ENCODE measurements around the gene WASF2.
"Not testable (repeated sequence)": the region's sequence is repeated elsewhere in the genome, so short reads cannot be mapped to it uniquely, and the experiment has no call there.

The WASF2 gene

DNA sequence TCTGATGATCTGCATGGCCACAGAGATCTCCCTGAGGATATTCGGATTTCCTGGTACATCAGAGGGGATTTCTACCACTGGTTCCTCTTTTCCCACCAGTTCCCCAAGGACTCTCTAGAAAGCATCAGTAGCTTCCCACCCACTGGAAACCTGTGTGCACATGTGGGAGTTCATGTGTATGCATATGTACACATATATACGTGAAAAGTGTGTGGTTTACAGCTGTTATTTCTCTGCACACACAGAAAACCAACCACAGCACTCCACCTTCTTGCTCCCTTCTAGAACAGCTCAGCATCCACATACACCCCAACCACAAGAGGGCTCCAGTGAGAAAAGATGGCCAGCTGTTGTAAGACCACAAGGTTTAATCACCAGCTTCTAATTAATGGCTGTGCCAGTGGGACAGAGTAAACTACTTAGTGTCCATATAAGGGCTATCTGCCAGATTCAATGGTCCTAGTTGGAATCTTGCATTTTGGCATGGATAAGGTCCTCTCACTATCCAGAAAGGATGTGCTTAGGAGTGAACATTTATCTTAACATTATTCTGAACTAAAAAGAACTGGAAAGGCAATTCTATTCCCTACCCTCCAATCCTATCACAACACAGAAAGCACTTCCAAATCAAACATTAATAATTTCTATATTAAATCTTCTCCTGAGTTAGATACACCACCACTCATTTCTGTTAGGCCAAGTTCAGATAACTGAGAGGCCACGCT is 73.4 kb downstream of the WASF2 start:
- TF ChIP-seq POU2F2 (IDR thresholded peaks at IDR 0.05; ENCODE audit: low read depth, low read length) (peak; percentile 80; the same call in 1 of the 2 replicates), POLR2AphosphoS5 (IDR thresholded peaks at IDR 0.05; ENCODE audit: low read depth, low read length) (no peak), SPI1 (IDR thresholded peaks at IDR 0.05; ENCODE audit: low read depth, low read length) (peak; percentile 54)
- peak; percentile 94 for FAIRE-seq
- DNase-seq (ENCODE audit: insufficient read length, low spot score), result no peak

- DNase-seq (ENCODE audit: insufficient read length, low spot score) (no peak), FAIRE-seq (no peak)
- TF ChIP-seq POLR2AphosphoS5 (IDR thresholded peaks at IDR 0.05; ENCODE audit: low read depth, low read length) (no peak), POU2F2 (IDR thresholded peaks at IDR 0.05; ENCODE audit: low read depth, low read length) (no peak), POLR2A (IDR thresholded peaks at IDR 0.05; ENCODE audit: low read depth, low read length) (no peak), SPI1 (IDR thresholded peaks at IDR 0.05; ENCODE audit: low read depth, low read length) (no peak), TAF1 (IDR thresholded peaks at IDR 0.05; ENCODE audit: low read depth, low read length) (no peak), PAX5 (IDR thresholded peaks at IDR 0.05; ENCODE audit: insufficient read depth, low read length, severe bottlenecking) (no peak)
Observed at GRCh38 chr1:27414091-27414490, 75.9 kb downstream of the WASF2 start.

DNA sequence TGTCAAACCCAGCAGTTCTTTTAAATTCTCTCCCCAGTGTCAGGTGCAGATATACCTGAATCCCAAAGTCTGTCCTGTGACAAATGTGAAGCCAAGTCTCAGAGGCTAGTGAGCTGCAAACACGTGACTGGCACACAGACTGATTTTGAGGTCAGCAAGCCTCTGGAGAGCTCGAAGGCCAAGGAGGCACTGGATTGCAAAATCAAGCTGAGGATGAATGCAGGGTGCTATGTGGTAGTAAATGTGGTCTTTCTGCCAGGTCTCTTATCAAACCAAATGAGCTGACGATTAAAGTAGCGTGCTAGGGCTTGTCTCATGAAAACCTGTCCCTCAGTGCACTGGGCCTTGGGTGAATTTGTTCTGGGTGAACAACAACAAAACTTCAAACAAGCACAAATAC is 77.0 kb downstream of the WASF2 start:
- DNase-seq (ENCODE audit: insufficient read length, low spot score) (no peak), FAIRE-seq (no peak)
- TF ChIP-seq POLR2A (IDR thresholded peaks at IDR 0.05; ENCODE audit: low read depth, low read length), result no peak
- no peak for TF ChIP-seq POLR2AphosphoS5 (IDR thresholded peaks at IDR 0.05; ENCODE audit: low read depth, low read length)
- TF ChIP-seq TAF1 (IDR thresholded peaks at IDR 0.05; ENCODE audit: low read depth, low read length), result no peak
- no peak for TF ChIP-seq POU2F2 (IDR thresholded peaks at IDR 0.05; ENCODE audit: low read depth, low read length)
- no peak for TF ChIP-seq PAX5 (IDR thresholded peaks at IDR 0.05; ENCODE audit: insufficient read depth, low read length, severe bottlenecking)

- DNase-seq (ENCODE audit: insufficient read length, low spot score) (no peak), FAIRE-seq (no peak)
- TF ChIP-seq POLR2A (IDR thresholded peaks at IDR 0.05; ENCODE audit: low read depth, low read length), result no peak
- TF ChIP-seq PAX5 (IDR thresholded peaks at IDR 0.05; ENCODE audit: insufficient read depth, low read length, severe bottlenecking), result no peak
- TF ChIP-seq SPI1 (IDR thresholded peaks at IDR 0.05; ENCODE audit: low read depth, low read length), result no peak
- TF ChIP-seq POLR2AphosphoS5 (IDR thresholded peaks at IDR 0.05; ENCODE audit: low read depth, low read length), result no peak
- no peak for TF ChIP-seq TAF1 (IDR thresholded peaks at IDR 0.05; ENCODE audit: low read depth, low read length)
- no peak for TF ChIP-seq POU2F2 (IDR thresholded peaks at IDR 0.05; ENCODE audit: low read depth, low read length)
Observed at GRCh38 chr1:27412502-27412901, 77.5 kb downstream of the WASF2 start.

DNA sequence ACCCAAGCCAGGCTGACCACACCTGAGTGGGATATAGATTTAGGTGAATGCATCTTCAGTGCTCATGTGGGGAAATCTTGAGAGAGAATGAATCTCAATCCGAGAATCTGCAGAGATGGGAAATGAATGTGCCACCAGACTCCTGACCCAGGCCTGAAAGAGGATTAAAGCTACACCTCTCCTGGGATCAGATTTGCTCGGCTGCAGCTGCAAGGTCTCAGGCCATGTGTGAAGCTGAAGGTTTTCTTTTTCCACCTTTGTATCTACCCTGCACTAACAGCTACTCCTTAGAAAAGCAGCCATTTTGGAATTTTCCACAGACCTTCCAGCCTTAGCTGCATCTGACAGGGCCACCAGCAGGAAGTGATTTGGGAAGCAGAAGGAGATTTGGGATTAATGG is 79.3 kb downstream of the WASF2 start:
- FAIRE-seq, result no peak
- TF ChIP-seq SPI1 (IDR thresholded peaks at IDR 0.05; ENCODE audit: low read depth, low read length) (no peak), POLR2A (IDR thresholded peaks at IDR 0.05; ENCODE audit: low read depth, low read length) (no peak), POU2F2 (IDR thresholded peaks at IDR 0.05; ENCODE audit: low read depth, low read length) (no peak), PAX5 (IDR thresholded peaks at IDR 0.05; ENCODE audit: insufficient read depth, low read length, severe bottlenecking) (no peak)

DNA sequence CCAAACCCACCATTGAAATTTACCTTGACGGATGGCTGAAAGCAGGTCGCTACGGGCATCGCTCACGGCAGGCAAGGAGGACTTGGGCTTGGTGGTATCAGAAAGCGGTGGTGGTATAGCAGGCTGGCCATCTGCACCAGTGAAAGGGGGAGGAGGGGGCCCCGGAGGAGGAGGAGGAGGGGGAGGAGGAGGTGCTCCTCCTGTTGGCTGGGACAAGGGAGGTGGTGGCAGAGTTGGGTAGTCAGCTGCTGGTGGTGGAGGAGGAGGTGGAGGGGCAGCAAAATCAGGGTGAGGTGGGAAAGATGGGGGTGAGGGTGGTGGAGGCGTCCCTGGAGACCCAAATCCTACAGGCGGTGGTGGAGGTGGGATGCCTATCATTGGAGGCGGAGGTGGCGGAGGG is 80.3 kb downstream of the WASF2 start:
- TF ChIP-seq POLR2AphosphoS5 (IDR thresholded peaks at IDR 0.05; ENCODE audit: low read depth, low read length) (no peak), SPI1 (IDR thresholded peaks at IDR 0.05; ENCODE audit: low read depth, low read length) (no peak), POLR2A (IDR thresholded peaks at IDR 0.05; ENCODE audit: low read depth, low read length) (no peak), PAX5 (IDR thresholded peaks at IDR 0.05; ENCODE audit: insufficient read depth, low read length, severe bottlenecking) (no peak), POU2F2 (IDR thresholded peaks at IDR 0.05; ENCODE audit: low read depth, low read length) (no peak), TAF1 (IDR thresholded peaks at IDR 0.05; ENCODE audit: low read depth, low read length) (no peak)
- FAIRE-seq, result no peak
- no peak for DNase-seq (ENCODE audit: insufficient read length, low spot score)

More for the DNA sequence above, 79.3 kb downstream of the WASF2 start:
- DNase-seq (ENCODE audit: insufficient read length, low spot score), result no peak

DNA sequence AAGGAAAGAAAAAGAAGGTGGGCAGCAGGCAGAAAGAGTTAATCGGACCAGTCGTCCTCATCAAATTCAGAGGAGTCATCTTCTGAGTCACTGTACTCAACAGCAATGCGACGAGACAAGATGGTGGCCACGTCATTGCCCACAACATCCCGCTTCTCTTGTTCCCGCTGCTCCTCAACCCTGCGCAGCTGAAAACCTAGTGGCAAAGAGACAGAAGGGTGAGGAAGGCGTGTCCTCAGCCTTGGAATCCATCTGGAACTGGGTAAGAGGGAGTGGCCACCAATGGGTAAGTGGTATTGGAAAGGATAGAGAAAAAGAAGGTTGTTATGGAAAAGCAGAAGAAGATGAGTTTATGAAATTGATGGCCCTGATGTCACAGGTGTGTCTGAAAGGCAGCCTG is 81.8 kb downstream of the WASF2 start:
- DNase-seq (ENCODE audit: insufficient read length, low spot score) (no peak), FAIRE-seq (no peak)
- no peak for TF ChIP-seq POLR2AphosphoS5 (IDR thresholded peaks at IDR 0.05; ENCODE audit: low read depth, low read length)
- TF ChIP-seq POU2F2 (IDR thresholded peaks at IDR 0.05; ENCODE audit: low read depth, low read length), result no peak
- no peak for TF ChIP-seq POLR2A (IDR thresholded peaks at IDR 0.05; ENCODE audit: low read depth, low read length)
- no peak for TF ChIP-seq SPI1 (IDR thresholded peaks at IDR 0.05; ENCODE audit: low read depth, low read length)
- TF ChIP-seq TAF1 (IDR thresholded peaks at IDR 0.05; ENCODE audit: low read depth, low read length), result no peak
- no peak for TF ChIP-seq PAX5 (IDR thresholded peaks at IDR 0.05; ENCODE audit: insufficient read depth, low read length, severe bottlenecking)

GRCh38 chr1:27406791-27407190 is 83.2 kb downstream of the WASF2 start:
- DNase-seq (ENCODE audit: insufficient read length, low spot score); FAIRE-seq: not testable (repeated sequence)

- FAIRE-seq, result no peak
- TF ChIP-seq PAX5 (IDR thresholded peaks at IDR 0.05; ENCODE audit: insufficient read depth, low read length, severe bottlenecking), result no peak
- TF ChIP-seq POLR2A (IDR thresholded peaks at IDR 0.05; ENCODE audit: low read depth, low read length), result no peak
- no peak for TF ChIP-seq TAF1 (IDR thresholded peaks at IDR 0.05; ENCODE audit: low read depth, low read length)
- no peak for TF ChIP-seq POU2F2 (IDR thresholded peaks at IDR 0.05; ENCODE audit: low read depth, low read length)
- no peak for TF ChIP-seq SPI1 (IDR thresholded peaks at IDR 0.05; ENCODE audit: low read depth, low read length)
- TF ChIP-seq POLR2AphosphoS5 (IDR thresholded peaks at IDR 0.05; ENCODE audit: low read depth, low read length), result no peak
- no peak for DNase-seq (ENCODE audit: insufficient read length, low spot score)
Observed at GRCh38 chr1:27406362-27406680, 83.6 kb downstream of the WASF2 start.

- not testable (repeated sequence) for DNase-seq (ENCODE audit: insufficient read length, low spot score)
- FAIRE-seq, result peak; percentile 33
Observed at GRCh38 chr1:27405598-27406361, 84.2 kb downstream of the WASF2 start.

All from GM12891 (cell line).